Neutrophil (primary cell): ENCODE results near the gene MALL.

Experiments
- H3K27ac ChIP-seq: fragments of 200-600 bp; sonication (generic); 2 replicates; pipeline ENCODE4 v1.5.1; 2016; ENCODE audit warnings: mild to moderate bottlenecking, moderate library complexity
- H3K27me3 ChIP-seq: fragments of 200-600 bp; sonication (generic); 2 replicates; pipeline ENCODE4 v1.6.0; 2016; ENCODE audit warnings: mild to moderate bottlenecking
- H3K36me3 ChIP-seq: fragments of 200-600 bp; sonication (generic); 2 replicates; pipeline ENCODE4 v1.5.1; 2017
- H3K4me1 ChIP-seq, 2 experiments: fragments of 200-600 bp in 1 of 2; sonication (generic) in 1 of 2; 1 replicate in 1 of 2; 2 replicates in 1 of 2; pipeline versions ENCODE4 v1.5.1 to v1.6.1; 2013 to 2016; ENCODE audit warnings: low read depth in 1 of 2, low read length in 1 of 2, mild to moderate bottlenecking in 1 of 2, moderate library complexity in 1 of 2; ENCODE audit not compliant: control insufficient read depth in 1 of 2, insufficient read depth in 1 of 2
- H3K4me3 ChIP-seq, 2 experiments: fragments of 200-600 bp in 1 of 2; sonication (generic) in 1 of 2; 1 replicate in 1 of 2; 2 replicates in 1 of 2; pipeline ENCODE4 v1.5.1; 2013 to 2016; ENCODE audit warnings: low read depth in 1 of 2, low read length in 1 of 2, mild to moderate bottlenecking in 1 of 2, moderate library complexity in 1 of 2
- H3K9me3 ChIP-seq: fragments of 200-600 bp; sonication (generic); 2 replicates; pipeline ENCODE4 v1.5.1; 2016
- TF ChIP-seq, protein P1 (sequence below): fragments of 200-600 bp; sonication (generic); IDR thresholded peaks from 2 replicates; pipeline ENCODE4 v1.5.1; 2016; ENCODE audit warnings: antibody characterized with exemption

MALL gene

DNA sequence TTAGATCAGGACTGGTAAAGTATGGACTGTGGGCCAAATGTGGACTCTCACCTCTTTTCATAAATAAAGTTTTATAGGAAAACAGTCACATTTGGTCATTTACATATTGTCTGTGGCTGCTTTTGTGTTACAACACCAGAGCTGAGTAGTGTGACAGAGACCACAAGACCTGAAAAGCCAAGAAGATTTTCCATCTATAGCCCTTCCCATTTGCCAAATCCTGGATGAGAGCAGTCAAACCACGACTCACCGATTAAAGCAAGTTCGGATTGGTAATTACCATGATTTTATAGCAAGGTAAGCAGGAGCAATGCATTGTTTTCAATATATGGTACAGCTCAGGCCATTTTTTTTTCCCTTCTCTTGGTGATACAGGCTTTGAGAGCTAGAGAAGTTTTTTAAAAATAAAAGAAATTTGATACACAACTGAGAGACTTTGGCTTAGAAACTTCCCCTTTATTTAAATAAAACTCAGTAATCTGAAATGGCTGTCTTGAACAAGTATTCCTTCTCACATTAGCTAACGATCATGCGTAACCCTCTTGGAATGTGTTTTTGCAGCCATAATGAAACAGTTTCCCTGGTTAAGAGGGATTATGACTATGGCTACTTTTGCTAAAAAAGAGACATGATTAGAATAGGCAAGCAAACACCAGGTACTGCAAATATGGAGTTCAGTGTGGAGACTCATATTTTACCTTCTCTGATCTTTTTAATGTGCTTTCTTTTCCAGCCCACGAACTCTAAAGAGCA, 9.5 kb upstream of the MALL start:
- Histone ChIP-seq H3K4me3 (no peak overlapping the region), H3K36me3 (no peaks in the 10 kb centered on the region), H3K9me3 (no peaks in the 10 kb centered on the region), H3K27me3 (no peaks in the 10 kb centered on the region), H3K4me1 (no peaks in the 10 kb centered on the region), H3K27ac (no peak overlapping the region)
- TF ChIP-seq, protein P1, sequence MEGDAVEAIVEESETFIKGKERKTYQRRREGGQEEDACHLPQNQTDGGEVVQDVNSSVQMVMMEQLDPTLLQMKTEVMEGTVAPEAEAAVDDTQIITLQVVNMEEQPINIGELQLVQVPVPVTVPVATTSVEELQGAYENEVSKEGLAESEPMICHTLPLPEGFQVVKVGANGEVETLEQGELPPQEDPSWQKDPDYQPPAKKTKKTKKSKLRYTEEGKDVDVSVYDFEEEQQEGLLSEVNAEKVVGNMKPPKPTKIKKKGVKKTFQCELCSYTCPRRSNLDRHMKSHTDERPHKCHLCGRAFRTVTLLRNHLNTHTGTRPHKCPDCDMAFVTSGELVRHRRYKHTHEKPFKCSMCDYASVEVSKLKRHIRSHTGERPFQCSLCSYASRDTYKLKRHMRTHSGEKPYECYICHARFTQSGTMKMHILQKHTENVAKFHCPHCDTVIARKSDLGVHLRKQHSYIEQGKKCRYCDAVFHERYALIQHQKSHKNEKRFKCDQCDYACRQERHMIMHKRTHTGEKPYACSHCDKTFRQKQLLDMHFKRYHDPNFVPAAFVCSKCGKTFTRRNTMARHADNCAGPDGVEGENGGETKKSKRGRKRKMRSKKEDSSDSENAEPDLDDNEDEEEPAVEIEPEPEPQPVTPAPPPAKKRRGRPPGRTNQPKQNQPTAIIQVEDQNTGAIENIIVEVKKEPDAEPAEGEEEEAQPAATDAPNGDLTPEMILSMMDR = no peak

DNA sequence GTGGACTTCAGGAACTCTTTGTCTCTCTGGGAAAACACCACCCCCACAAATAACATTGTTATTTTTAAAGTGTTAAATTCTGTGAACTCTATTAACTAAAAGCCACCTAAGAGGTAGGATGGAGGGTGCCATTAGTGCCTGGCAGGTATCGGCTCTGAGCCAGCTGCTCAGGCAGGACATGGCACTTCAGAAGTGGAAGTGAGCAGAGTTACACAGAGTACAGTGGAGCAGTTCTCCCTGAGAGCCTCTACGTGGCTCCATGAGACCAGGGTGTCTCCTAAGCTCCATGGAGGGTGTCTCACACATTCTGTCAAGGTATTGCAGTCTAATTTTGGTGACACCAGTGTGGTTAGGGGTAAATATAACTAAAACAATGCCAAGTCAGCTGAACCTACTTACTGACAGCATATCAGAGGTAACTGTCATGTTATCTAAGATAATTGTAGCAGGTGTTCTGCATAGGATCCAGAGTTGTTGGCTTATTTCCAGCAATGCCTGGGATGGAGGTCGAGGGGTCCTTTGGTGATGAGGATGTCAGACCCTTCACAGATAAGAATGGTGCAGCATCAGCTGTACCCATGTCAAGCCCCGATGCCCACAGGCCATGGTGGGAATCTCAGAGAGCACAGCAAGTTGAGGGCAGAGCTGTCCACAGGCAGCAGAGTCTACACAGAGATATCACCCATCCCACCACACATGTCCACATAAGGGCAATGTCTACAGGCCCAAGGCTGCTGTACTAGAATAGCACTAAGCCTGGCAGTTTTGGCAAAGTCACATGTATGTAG, 8.6 kb upstream of the MALL start:
- no peaks in the 10 kb centered on the region for H3K36me3 ChIP-seq
- H3K4me3 ChIP-seq = no peak overlapping the region
- H3K9me3 ChIP-seq = no peaks in the 10 kb centered on the region
- no peak overlapping the region for H3K27ac ChIP-seq
- H3K27me3 ChIP-seq = no peaks in the 10 kb centered on the region
- H3K4me1 ChIP-seq = no peaks in the 10 kb centered on the region
- TF ChIP-seq, protein P1 = no peak

DNA sequence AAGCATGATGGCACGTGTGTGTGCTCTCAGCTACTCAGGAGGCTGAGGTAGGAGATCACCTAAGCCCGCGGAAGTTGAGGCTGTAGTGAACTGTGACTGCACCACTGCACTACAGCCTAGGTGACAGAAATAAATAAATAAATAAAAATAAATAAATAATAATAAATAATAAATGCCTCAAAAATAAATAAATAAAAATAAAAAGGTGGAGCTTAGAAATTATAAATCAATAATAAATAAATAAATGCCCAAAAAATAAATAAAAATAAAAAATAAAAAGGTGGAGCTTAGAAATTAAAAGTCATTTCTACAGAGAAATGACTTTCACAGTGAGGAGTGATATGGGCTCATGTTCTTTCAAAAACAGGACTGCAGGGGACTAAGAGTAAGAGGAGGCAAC, 6.0 kb upstream of the MALL start:
- H3K4me1 ChIP-seq = no peaks in the 10 kb centered on the region
- no peaks in the 10 kb centered on the region for H3K9me3 ChIP-seq
- no peak overlapping the region for H3K27ac ChIP-seq
- H3K27me3 ChIP-seq = peaks cover 13% of the 10 kb centered on the region
- TF ChIP-seq, protein P1 = no peak
- H3K4me3 ChIP-seq = no peak overlapping the region
- no peaks in the 10 kb centered on the region for H3K36me3 ChIP-seq

DNA sequence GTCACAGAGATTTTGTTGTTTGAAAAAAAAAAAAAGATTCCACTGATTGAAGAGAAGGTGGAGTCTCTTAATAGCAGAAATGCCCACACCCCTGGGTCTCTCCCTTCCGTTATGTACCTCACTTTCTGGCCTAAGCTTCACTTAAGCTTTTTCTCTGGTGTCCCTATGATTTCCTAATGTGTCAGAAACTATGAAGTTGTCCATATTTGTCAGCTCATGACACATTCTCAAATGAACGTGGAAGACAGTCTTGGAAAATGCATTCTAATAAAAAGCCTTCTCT, 5.4 kb upstream of the MALL start:
- H3K4me3 ChIP-seq = no peak overlapping the region
- TF ChIP-seq, protein P1 = no peak
- H3K9me3 ChIP-seq = no peaks in the 10 kb centered on the region
- no peaks in the 10 kb centered on the region for H3K4me1 ChIP-seq
- no peak overlapping the region for H3K27ac ChIP-seq
- peaks cover 19% of the 10 kb centered on the region for H3K27me3 ChIP-seq
- H3K36me3 ChIP-seq = no peaks in the 10 kb centered on the region

DNA sequence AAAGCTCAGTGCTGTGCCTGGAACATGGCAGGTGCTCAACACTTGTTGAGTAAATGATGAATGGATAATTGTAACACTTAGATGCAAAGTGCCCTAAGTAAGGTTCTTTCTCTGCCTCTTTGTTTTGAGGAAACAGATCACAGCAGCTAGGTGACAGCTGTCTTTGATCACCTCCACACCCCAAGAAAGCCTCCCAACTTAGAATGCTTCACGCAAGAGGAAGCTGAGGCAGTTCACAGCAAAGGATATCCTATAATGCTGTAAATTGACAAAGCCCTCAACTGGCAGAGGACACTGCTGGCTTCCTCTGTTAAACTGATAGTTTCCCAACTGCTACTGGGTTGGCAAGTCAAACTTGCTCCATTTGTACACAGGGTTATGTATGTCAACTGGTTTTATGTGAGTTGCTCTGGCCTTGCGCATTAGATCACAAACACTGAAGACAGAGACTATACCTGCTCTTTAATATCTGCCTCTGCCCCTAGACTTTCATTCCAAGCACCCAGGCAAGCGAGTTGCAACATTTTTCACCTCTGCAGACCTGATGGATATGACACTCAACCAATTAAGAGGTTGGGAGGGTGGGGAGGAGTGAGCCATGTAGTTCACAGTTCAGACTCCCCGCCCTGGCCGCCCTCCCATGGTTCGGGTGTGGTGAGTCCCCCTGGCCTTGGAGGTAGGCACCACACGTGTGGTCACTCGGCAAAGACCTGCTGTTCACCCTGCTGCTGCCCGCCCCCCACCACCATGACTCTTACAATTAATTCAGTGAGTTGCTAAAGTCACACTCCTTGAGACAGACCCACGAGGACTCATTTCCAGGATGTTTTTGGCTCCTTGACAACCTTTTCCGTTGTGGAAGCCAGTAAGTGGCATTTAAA, 4.8 kb upstream of the MALL start:
- Histone ChIP-seq H3K27ac (no peak overlapping the region), H3K4me1 (no peaks in the 10 kb centered on the region), H3K27me3 (peaks cover 25% of the 10 kb centered on the region), H3K36me3 (no peaks in the 10 kb centered on the region), H3K9me3 (no peaks in the 10 kb centered on the region), H3K4me3 (no peak overlapping the region)
- TF ChIP-seq, protein P1 = no peak
